Kidney epithelial cell (primary cell): ENCODE results near the gene ARHGAP23. TPM values are rescaled to one million over a fixed set of nuclear protein-coding genes. Genes with fewer than 3 reads are reported as not detected.

Experiments used
- DNase-seq: peaks from one replicate; pipeline ENCODE4 v3.0.0-alpha.2; 2010; ENCODE audit warnings: low read depth
- H3K27me3 ChIP-seq: 2 replicates; pipeline ENCODE4 v1.6.0; 2011; ENCODE audit warnings: low read length; ENCODE audit not compliant: control insufficient read depth, insufficient read depth
- H3K36me3 ChIP-seq: 2 replicates; pipeline ENCODE4 v1.5.1; 2011; ENCODE audit warnings: low read length; ENCODE audit not compliant: control insufficient read depth, insufficient read depth
- H3K4me3 ChIP-seq: 2 replicates; pipeline ENCODE4 v1.5.1; 2011; ENCODE audit warnings: low read depth, mild to moderate bottlenecking, control low read depth, low read length
- CTCF ChIP-seq: IDR thresholded peaks from 2 replicates; pipeline ENCODE4 v1.5.1; 2011; ENCODE audit warnings: mild to moderate bottlenecking, moderate library complexity, low read length, control low read depth, inconsistent platforms; ENCODE audit not compliant: insufficient read depth, poor library complexity, severe bottlenecking
- total RNA-seq: library from RNA; depleted of rRNA; stranded (reverse); fragments of >200 nt; gene quantifications from 2 replicates; pipeline ENCODE4 v1.2.3, GENCODE V29; 2015

Gene ARHGAP23
- total RNA-seq, 1 donor from 2014 or later, result 52.8 TPM

- TF ChIP-seq CTCF, result no peak
- DNase-seq, result no peak
- Histone ChIP-seq H3K4me3 (no peak overlapping the region), H3K27me3 (peaks cover 26% of the 10 kb centered on the region), H3K36me3 (no peaks in the 10 kb centered on the region)
Measured at GRCh38 chr17:38545531-38546225, 117.4 kb downstream of the ARHGAP23 start.

GRCh38 chr17:38546396-38546795 lies 118.1 kb downstream of the ARHGAP23 start:
- H3K27me3 ChIP-seq, result peaks cover 26% of the 10 kb centered on the region
- no peak for TF ChIP-seq CTCF
- DNase-seq, result no peak
- H3K36me3 ChIP-seq, result no peaks in the 10 kb centered on the region
- H3K4me3 ChIP-seq, result no peak overlapping the region

GRCh38 chr17:38547444-38547843 lies 119.2 kb downstream of the ARHGAP23 start:
- DNase-seq, result no peak
- Histone ChIP-seq H3K36me3 (no peaks in the 10 kb centered on the region), H3K27me3 (peaks cover 24% of the 10 kb centered on the region), H3K4me3 (no peak overlapping the region)
- no peak for TF ChIP-seq CTCF

- no peak for TF ChIP-seq CTCF
- H3K36me3 ChIP-seq, result no peaks in the 10 kb centered on the region
- H3K4me3 ChIP-seq, result no peak overlapping the region
- no peak for DNase-seq
- H3K27me3 ChIP-seq, result peaks cover 21% of the 10 kb centered on the region
Measured at GRCh38 chr17:38549285-38549684, 121.0 kb downstream of the ARHGAP23 start.

GRCh38 chr17:38550661-38551060 lies 122.4 kb downstream of the ARHGAP23 start:
- peaks cover 16% of the 10 kb centered on the region for H3K27me3 ChIP-seq
- no peak for DNase-seq
- TF ChIP-seq CTCF, result no peak
- H3K36me3 ChIP-seq, result no peaks in the 10 kb centered on the region
- no peak overlapping the region for H3K4me3 ChIP-seq

- TF ChIP-seq CTCF, result no peak
- H3K27me3 ChIP-seq, result peaks cover 16% of the 10 kb centered on the region
- no peak overlapping the region for H3K4me3 ChIP-seq
- no peak for DNase-seq
- H3K36me3 ChIP-seq, result no peaks in the 10 kb centered on the region
Measured at GRCh38 chr17:38551121-38551520, 122.9 kb downstream of the ARHGAP23 start.
